Neural progenitor cell (in vitro differentiated cells): ENCODE data around the gene KRT78.

ENCODE experiments used
- CTCF ChIP-seq: fragments of 200-600 bp; sonication (generic); IDR thresholded peaks from 2 replicates; pipeline ENCODE4 v1.5.1; 2017; ENCODE audit warnings: antibody characterized with exemption, mild to moderate bottlenecking
- EZH2phosphoT487 ChIP-seq: fragments of 200-600 bp; sonication (generic); IDR thresholded peaks from 2 replicates; pipeline ENCODE4 v1.6.1; 2017; ENCODE audit warnings: antibody characterized with exemption

- TF ChIP-seq CTCF (no peak), EZH2phosphoT487 (no peak)
Measured at GRCh38 chr12:52790427-52791270, 58.1 kb downstream of the KRT78 start.
